ENCODE measurements around the gene GRID1.

DNA sequence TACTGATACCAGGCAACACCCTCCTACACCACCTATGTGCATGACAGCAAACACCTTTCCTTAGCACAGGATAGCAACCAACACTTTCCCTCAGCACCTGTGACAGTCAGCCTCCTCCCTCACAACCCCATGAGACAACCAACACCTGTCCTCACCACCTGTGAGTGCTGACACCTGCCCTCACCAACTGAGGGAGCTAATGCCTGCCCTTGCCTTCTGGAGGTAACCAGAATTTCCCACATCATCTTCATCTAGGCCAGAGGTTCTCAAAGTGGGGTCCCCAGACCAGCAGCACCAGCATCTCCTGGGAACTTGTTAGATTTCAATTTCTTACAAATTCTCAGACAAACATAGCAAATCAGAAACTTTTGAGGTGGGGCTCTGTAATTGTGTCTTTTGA, 112.5 kb downstream of the GRID1 start:
- TF ChIP-seq ZNF610 (tag by site-specific recombination; IDR thresholded peaks at IDR 0.05; ENCODE audit: borderline replicate concordance) (no peak), ZXDB (tag by site-specific recombination; IDR thresholded peaks at IDR 0.05) (no peak), ZNF121 (tag by site-specific recombination; IDR thresholded peaks at IDR 0.05) (no peak), ZFP37 (tag by site-specific recombination; IDR thresholded peaks at IDR 0.05) (no peak), TCF7L2 (IDR thresholded peaks at IDR 0.05; ENCODE audit: borderline replicate concordance, low read depth, low read length) (no peak), YY1 (tag by site-specific recombination; IDR thresholded peaks at IDR 0.05) (no peak)
- TF ChIP-seq, protein P1, sequence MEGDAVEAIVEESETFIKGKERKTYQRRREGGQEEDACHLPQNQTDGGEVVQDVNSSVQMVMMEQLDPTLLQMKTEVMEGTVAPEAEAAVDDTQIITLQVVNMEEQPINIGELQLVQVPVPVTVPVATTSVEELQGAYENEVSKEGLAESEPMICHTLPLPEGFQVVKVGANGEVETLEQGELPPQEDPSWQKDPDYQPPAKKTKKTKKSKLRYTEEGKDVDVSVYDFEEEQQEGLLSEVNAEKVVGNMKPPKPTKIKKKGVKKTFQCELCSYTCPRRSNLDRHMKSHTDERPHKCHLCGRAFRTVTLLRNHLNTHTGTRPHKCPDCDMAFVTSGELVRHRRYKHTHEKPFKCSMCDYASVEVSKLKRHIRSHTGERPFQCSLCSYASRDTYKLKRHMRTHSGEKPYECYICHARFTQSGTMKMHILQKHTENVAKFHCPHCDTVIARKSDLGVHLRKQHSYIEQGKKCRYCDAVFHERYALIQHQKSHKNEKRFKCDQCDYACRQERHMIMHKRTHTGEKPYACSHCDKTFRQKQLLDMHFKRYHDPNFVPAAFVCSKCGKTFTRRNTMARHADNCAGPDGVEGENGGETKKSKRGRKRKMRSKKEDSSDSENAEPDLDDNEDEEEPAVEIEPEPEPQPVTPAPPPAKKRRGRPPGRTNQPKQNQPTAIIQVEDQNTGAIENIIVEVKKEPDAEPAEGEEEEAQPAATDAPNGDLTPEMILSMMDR (tag by site-specific recombination; IDR thresholded peaks at IDR 0.05), result no peak
- TF ChIP-seq, protein P2, sequence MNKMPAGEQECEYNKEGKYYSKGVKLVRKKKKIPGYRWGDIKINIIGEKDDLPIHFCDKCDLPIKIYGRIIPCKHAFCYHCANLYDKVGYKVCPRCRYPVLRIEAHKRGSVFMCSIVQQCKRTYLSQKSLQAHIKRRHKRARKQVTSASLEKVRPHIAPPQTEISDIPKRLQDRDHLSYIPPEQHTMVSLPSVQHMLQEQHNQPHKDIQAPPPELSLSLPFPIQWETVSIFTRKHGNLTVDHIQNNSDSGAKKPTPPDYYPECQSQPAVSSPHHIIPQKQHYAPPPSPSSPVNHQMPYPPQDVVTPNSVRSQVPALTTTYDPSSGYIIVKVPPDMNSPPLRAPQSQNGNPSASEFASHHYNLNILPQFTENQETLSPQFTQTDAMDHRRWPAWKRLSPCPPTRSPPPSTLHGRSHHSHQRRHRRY (tag by site-specific recombination; IDR thresholded peaks at IDR 0.05), result no peak
- TF ChIP-seq, protein P3, sequence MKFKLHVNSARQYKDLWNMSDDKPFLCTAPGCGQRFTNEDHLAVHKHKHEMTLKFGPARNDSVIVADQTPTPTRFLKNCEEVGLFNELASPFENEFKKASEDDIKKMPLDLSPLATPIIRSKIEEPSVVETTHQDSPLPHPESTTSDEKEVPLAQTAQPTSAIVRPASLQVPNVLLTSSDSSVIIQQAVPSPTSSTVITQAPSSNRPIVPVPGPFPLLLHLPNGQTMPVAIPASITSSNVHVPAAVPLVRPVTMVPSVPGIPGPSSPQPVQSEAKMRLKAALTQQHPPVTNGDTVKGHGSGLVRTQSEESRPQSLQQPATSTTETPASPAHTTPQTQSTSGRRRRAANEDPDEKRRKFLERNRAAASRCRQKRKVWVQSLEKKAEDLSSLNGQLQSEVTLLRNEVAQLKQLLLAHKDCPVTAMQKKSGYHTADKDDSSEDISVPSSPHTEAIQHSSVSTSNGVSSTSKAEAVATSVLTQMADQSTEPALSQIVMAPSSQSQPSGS (tag by site-specific recombination; IDR thresholded peaks at IDR 0.05; ENCODE audit: low read depth), result no peak
